Glutamatergic neuron (in vitro differentiated cells): ENCODE results near the gene CERS1. TPM values are rescaled to one million over a fixed set of nuclear protein-coding genes. Genes with fewer than 3 reads are reported as not detected.

Experiments
- DNase-seq: peaks from one replicate; pipeline ENCODE4 v3.0.0; 2022
- H3K27ac Mint-ChIP-seq: one replicate; pipeline ENCODE4 v1.8.0; 2020; ENCODE audit warnings: mild to moderate bottlenecking, mixed read lengths, inconsistent platforms; ENCODE audit not compliant: unreplicated experiment
- H3K27me3 Mint-ChIP-seq: one replicate; pipeline ENCODE4 v1.8.0; 2020; ENCODE audit warnings: mild to moderate bottlenecking, moderate library complexity, mixed read lengths, inconsistent platforms; ENCODE audit not compliant: unreplicated experiment
- H3K36me3 Mint-ChIP-seq: one replicate; pipeline ENCODE4 v1.8.0; 2020; ENCODE audit warnings: mild to moderate bottlenecking, mixed read lengths, inconsistent platforms; ENCODE audit not compliant: unreplicated experiment
- H3K4me1 Mint-ChIP-seq: one replicate; pipeline ENCODE4 v1.8.0; 2020; ENCODE audit warnings: mild to moderate bottlenecking, low read depth, mixed read lengths, inconsistent platforms; ENCODE audit not compliant: unreplicated experiment
- H3K4me3 Mint-ChIP-seq: one replicate; pipeline ENCODE4 v1.8.0; 2020; ENCODE audit warnings: mild to moderate bottlenecking, mixed read lengths, inconsistent platforms; ENCODE audit not compliant: unreplicated experiment
- H3K9me3 Mint-ChIP-seq: one replicate; pipeline ENCODE4 v1.8.0; 2020; ENCODE audit warnings: mild to moderate bottlenecking, moderate library complexity, mixed read lengths, inconsistent platforms; ENCODE audit not compliant: unreplicated experiment
- total RNA-seq: library from RNA; stranded (reverse); fragmentation: NEBNext Ultra II Directional; extraction: Animal tissue kit (Norgen Biotek cat#: 25700); gene quantifications from one replicate; pipeline ENCODE4 v1.2.1, GENCODE V29; 2021; ENCODE audit not compliant: unreplicated experiment
- TF ChIP-seq, protein P1 (sequence below): fragments of 200-600 bp; sonication (generic); IDR thresholded peaks from one replicate; pipeline ENCODE4 v1.5.0; 2021; ENCODE audit not compliant: partially characterized antibody, unreplicated experiment

Gene CERS1
- total RNA-seq, 1 donor from 2014 or later, result 15.3 TPM

- H3K9me3 Mint-ChIP-seq, result peaks cover 10% of the 10 kb centered on the region
- H3K4me3 Mint-ChIP-seq, result no peak overlapping the region
- no peak for DNase-seq
- H3K4me1 Mint-ChIP-seq, result peaks cover 5% of the 10 kb centered on the region
- peaks cover 15% of the 10 kb centered on the region for H3K27me3 Mint-ChIP-seq
- H3K27ac Mint-ChIP-seq, result no peak overlapping the region
- peaks cover 10% of the 10 kb centered on the region for H3K36me3 Mint-ChIP-seq
- TF ChIP-seq, protein P1, sequence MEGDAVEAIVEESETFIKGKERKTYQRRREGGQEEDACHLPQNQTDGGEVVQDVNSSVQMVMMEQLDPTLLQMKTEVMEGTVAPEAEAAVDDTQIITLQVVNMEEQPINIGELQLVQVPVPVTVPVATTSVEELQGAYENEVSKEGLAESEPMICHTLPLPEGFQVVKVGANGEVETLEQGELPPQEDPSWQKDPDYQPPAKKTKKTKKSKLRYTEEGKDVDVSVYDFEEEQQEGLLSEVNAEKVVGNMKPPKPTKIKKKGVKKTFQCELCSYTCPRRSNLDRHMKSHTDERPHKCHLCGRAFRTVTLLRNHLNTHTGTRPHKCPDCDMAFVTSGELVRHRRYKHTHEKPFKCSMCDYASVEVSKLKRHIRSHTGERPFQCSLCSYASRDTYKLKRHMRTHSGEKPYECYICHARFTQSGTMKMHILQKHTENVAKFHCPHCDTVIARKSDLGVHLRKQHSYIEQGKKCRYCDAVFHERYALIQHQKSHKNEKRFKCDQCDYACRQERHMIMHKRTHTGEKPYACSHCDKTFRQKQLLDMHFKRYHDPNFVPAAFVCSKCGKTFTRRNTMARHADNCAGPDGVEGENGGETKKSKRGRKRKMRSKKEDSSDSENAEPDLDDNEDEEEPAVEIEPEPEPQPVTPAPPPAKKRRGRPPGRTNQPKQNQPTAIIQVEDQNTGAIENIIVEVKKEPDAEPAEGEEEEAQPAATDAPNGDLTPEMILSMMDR, result no peak
These were observed 25.3 kb downstream of the CERS1 start for GRCh38 chr19:18870531-18871172.

DNA sequence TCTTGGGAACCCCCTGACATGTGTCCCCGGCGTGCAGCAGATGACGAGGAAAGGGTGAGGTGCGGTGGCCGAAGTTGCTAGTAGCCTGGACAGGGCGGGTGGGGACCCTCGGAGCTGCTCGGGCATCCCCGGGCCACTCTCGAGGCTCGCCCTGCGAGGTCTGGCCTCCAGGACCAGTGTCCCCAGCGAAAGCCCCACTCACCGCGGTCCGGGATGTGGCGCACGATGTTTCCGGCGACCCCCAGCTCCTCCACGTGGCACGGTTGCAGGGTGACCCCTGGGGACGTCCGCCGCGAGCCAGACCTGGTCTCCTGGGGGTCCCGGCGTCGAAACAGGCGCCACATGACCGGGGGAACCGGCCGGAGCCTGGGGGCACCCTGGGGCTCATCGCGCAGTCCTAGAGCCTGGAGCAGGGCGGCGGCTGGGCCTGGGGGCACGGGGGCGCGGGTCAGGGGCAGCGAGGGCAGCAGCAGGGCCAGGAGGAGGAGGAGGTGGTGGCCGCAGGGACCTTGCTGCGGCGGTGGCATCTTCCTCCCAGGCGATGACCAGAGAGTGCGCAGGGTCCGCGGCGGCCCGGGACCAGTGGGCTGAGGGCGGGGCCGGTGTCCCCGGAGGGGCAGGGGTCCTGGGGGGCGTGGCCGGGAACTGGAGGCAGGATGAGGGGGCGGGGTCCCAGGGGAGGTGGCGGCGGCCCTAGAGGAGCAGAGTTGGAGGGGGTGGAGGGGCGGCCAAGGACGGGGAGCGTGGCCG, 26.0 kb downstream of the CERS1 start:
- Mint-ChIP-seq H3K4me1 (peaks cover 5% of the 10 kb centered on the region), H3K36me3 (peaks cover 6% of the 10 kb centered on the region), H3K9me3 (peaks cover 10% of the 10 kb centered on the region), H3K27ac (no peak overlapping the region), H3K4me3 (no peak overlapping the region), H3K27me3 (peaks cover 15% of the 10 kb centered on the region)
- no peak for DNase-seq
- TF ChIP-seq, protein P1, result no peak

DNA sequence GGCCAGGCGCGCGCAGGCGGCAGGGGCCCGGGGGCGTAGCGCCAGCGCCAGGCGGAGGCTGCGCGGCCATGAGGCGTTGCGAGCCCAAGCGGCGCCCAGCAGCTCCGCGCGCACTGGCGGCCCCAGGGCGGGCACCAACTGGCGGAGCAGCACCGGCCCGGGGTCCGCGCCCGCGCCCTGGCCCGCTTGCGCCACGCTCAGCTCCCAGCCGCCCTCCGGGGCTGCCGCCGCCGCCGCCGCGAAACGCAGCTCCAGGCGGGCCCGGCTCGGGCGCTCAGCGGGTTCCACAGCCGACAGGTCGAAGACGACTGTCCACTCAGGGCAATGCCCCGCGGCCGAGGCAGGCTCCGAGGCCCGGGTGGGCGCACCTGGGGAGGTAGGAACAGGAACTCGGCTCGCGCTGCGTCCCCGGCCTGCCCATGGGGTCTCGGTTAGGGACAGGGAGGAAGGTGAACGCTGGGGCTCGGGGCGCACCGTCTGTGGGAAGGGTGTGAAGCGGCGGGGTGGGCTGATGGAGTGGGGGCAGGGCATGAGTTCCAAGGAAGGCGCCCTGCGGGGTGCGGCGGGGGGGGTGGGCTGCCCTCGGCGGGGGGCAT, 26.8 kb downstream of the CERS1 start:
- peak; percentile 45 for DNase-seq
- H3K36me3 Mint-ChIP-seq, result peaks cover 6% of the 10 kb centered on the region

GRCh38 chr19:18868380-18869022, 27.5 kb downstream of the CERS1 start:
- Mint-ChIP-seq H3K27me3 (peaks cover 15% of the 10 kb centered on the region), H3K27ac (no peak overlapping the region), H3K9me3 (peaks cover 12% of the 10 kb centered on the region), H3K36me3 (peaks cover 6% of the 10 kb centered on the region), H3K4me1 (peaks cover 5% of the 10 kb centered on the region), H3K4me3 (no peak overlapping the region)
- TF ChIP-seq, protein P1, result no peak
- DNase-seq, result no peak

More for the DNA sequence above, 26.8 kb downstream of the CERS1 start:
- Mint-ChIP-seq H3K27me3 (peaks cover 15% of the 10 kb centered on the region), H3K4me1 (peaks cover 5% of the 10 kb centered on the region), H3K27ac (no peak overlapping the region), H3K9me3 (peaks cover 12% of the 10 kb centered on the region), H3K4me3 (no peak overlapping the region)
- TF ChIP-seq, protein P1, result no peak
